Globus pallidus (tissue), 1 donor: ENCODE results near the gene USH1C.
A peak's percentile ranks its signal among the peaks of the same experiment; 100 is the strongest.

ENCODE experiments used
- DNase-seq: peaks from one replicate; pipeline ENCODE4 v3.0.0-alpha.2; 2015; ENCODE audit warnings: low spot score

The USH1C gene

DNA sequence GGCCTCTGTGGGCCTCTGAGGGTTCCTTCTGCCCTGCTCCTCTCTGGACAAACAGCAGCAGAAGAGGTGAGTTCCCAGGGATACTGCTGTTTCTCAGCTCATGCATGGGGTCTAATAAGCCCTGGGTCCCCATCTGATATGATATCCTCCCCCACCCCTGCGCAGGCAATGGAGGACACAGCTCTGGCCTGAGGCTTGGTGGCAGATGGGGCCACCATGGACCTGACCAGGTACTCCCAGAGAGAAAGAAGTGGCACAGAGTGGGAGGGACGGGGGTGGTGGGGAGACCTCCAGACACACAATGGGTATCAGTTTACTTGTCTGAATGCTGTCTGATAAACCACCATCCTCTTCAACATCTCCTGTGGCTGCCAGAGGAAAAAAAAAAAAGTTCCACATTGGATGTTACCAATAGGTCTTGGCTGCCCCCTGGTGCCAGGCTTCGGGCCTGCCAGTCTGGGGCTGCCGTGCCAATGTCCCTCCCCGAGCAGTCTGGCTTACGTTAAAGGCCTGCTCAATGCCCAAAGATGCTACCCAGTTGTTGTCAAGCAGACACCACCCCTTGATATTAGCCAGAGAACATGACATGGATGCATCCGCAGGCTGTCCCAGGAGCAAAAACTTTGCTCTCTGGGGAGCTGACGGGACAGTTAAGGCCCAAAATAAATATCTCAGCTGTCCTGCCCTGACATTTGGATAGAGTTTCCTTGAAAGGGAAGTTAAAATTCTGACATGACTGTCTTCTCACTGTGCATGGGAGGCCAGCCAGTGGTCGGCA, 39.7 kb downstream of the USH1C start:
- peak; percentile 76 for DNase-seq

DNA sequence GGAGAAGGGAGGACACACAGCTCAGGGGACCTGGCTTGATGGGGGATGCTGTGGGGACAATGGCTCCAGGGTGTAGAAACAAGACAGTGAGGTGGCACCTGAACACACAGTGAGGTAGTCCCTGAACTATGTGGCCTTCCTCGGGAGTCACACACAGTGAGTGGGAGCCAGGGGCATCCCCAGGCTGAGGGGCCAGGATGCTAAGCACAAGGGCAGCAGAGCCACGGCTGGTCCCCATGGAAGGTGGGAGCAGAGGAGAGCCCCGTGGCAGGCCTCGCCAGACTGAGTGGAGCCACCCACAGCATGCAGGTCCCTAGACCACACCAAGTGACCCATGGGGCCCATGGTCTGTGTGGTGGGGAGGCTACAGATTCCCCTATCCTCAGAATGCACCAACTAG, 41.6 kb downstream of the USH1C start:
- no peak for DNase-seq

DNA sequence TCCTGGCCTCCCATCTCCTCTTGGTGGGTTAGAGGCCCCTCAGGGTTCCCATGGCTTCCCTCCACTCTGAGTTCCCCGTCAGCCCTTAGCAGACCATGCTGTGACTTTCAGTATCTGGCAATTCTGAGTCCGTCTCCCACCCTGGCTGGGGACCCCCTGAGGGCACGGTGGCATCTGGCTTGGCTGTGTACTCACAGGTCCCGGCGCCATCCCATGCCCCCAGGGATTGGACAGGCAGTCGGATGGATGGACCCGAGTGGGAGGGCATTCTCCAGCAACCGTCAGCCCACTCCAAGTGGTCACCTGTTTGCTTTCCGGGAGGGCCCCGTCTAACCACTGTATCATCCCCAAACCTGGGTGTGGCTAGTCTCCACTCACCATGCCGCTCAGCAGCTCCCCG, 43.5 kb downstream of the USH1C start:
- no peak for DNase-seq

DNA sequence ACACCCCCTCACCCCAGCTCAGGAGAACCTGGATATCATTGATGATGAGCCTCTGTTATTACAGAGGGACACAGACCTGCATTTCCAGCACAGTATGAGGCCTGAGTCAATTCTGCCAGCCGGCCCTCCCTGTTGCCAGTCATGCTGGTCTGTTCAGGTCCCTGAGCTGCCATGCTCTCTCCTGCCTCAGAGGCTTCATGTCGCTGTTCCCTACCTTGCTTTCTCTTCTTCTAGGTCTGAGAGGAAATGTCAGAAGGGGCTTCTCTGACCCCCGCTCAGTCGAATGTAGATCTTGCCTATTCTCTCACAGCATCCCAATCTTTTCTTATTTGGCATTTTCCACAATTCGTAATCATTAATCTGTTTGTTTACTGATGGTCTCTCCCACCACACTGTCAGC, 45.7 kb downstream of the USH1C start:
- no peak for DNase-seq

DNA sequence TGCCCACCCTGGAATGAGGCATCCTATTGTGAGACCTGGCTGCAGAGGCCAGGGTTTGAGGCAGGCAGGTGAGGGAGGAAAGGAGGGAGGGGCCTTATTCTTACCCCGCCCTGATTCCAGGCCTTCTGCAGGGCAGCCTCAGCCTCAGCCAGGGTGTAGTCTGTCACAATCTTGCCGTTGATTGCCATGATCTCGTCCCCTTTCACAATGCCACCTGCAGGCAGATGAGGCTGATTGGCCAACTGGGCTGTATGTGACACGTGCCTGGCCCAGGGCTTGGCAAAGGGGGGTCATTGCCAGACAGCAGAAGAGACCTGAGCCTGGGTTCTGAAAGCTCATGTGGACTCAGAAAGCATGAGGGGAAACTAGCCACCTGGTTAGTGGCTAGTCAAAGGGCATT, 46.2 kb downstream of the USH1C start:
- DNase-seq = no peak

DNA sequence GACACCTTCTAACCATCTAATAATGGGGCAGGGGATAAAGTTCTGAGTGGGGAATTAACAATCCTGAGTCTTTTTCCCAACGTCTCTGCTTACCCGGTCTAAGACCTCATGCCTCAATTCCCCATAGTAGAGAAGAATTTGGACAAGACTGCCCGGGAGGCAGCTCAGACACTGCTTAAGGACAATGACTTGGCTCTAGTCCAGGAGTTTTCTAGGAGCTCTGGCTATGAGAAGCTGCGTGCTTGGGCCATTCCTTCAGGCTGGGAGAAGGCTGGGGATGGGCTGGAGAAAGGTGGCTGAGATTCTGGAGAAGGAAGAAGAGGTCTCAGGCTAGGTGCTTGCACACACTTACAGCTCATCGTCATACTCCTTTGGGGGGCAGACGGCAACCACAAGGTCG, 47.8 kb downstream of the USH1C start:
- DNase-seq = no peak

DNA sequence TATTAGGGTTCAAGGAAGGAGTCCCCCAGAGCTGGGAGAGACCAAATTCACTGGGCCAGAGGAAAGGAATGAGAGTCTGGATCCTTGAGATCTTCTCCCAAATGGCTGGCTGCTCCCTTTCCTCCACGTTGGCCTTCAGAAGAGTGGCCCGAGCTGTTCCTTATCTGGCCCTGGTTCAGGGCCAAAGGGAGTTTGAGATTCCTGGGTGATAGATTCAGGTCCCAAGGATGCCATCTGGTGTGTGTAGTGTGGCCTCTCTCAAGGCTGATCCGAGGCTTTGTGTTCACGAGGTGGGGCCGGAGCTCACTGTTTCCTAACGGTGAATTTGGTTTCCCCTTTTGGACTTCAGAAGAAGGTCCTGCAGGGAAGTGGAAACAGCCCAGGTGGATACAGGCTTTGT, 50.2 kb downstream of the USH1C start:
- no peak for DNase-seq

DNA sequence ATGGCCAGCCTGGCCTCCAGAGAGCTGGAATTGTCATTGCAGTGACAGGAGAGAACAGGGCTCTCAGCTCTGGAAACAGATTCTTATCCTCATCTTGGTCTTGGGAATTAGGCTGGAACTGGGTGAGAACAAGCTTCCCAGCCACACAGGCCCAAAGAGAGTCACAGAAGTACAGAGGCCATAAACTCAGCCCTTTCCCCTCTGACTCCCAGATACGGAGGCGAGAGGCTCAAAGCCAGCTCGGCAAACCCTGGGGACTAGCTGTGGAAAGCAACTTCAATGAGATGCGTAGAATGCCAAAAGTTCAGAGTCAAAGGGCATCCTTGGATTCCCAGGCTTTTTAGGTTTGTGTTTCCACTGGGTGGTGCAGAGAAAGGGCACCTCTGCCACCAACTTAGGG, 53.3 kb downstream of the USH1C start:
- DNase-seq = no peak

DNA sequence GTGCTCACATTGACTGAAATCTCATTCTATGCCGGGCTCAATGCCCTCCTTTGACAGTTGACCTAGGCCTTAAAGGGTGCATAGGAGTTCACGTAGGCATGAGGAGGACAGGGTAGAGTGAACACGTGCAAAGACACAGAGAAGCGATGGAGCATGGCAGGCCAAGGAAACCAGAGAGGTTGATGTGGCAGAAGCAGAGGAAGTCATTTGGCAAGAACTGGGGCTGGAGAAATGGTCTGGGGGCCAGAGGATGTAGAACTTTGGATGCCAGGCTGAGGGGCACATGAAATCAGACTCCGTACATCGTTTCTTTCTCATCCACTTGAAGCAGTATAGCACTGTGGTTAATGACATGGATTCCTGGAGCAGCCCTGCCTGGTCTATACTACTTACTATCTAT, 54.0 kb downstream of the USH1C start:
- no peak for DNase-seq

DNA sequence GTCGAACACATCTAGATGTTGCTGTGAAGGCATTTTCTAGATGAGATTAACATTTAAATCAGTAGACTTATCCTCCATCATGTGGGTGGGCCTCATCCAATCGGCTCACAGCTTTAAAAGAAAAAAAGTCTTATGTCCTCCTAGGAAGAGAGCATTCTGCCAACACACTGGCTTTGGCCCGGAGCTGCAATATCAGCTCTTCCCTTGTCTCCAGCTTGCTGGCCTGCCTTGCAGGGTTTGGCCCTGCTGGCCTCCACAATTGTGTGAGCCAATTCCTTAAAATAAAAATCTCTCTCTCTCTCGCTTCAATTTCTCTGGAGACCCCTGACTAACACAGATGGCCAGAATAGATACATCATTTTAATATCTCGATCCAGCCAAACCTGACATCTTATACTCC, 54.5 kb downstream of the USH1C start:
- DNase-seq = no peak

DNA sequence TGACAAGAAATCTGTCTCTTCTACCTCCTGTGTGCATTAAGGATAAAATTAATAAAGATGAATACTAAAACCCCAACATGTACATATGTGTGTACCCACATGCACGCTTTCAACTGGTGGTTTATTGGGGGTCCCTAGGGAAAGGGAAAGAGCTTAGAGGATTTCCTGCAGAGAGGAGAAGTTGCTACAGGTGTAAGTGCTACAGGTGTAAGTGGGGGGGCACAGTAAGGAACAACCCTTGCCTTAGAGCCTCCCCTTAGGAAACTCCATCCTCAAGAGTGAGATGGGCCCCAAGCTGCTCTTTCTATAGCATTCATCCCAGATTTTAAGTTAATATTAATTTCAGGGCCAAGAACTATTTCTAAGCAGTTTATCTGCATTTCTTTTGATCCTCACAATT, 55.7 kb downstream of the USH1C start:
- no peak for DNase-seq

DNA sequence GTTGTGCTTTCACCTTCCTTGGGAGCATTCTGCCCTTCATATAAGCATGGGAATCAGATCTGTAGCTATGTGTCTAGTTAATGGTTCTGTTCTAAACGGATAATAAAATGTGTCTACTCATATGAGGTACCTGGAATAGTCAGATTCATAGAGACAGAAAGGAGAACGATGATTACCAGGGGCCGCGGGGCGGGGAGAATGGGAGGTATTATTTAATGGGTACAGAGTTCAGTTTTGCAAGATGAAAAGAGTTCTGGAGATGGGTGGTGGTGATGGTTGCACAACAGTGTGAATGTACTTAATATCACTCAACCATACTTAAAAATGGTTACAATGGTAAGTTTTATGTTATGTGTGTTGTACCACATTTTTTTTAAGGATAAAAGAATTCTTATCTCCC, 57.6 kb downstream of the USH1C start:
- DNase-seq = no peak

DNA sequence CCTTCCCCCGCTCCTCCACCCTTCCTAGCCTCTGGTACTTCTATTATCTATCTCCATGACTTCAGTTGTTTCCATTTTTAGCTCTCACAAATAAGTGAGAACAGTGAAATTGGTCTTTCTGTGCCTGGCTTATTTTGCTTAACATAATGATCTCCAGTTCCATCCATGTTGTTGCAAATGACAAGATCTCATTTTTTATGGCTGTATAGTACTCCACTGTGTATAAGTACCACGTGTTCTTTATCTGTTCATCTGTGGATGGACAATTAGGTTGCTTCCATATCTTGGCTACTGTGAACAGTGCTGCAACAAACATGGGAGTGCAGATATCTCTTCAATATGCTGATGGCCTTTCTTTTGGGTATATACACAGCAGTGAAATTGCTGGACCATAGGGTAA, 60.7 kb downstream of the USH1C start:
- no peak for DNase-seq

DNA sequence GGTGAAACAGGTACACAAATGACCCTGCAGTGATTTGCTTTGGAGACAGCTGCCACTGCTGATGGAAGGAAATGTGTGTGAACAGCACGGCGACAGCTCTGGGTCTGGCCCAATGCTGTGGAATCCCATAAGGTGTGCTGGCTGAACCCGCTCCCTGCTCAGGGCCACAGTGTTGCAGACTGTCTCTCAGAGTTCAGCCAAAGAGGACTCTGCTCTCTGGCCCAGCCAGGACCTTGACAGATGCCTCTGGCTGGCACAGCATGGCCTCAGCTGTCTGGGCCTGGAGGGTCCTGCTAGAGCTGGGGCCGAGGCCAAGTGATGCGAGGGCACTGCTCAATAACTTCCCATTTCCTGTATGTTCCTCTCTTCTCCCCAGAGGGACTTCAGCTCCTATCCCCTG, 62.3 kb downstream of the USH1C start:
- no peak for DNase-seq

DNA sequence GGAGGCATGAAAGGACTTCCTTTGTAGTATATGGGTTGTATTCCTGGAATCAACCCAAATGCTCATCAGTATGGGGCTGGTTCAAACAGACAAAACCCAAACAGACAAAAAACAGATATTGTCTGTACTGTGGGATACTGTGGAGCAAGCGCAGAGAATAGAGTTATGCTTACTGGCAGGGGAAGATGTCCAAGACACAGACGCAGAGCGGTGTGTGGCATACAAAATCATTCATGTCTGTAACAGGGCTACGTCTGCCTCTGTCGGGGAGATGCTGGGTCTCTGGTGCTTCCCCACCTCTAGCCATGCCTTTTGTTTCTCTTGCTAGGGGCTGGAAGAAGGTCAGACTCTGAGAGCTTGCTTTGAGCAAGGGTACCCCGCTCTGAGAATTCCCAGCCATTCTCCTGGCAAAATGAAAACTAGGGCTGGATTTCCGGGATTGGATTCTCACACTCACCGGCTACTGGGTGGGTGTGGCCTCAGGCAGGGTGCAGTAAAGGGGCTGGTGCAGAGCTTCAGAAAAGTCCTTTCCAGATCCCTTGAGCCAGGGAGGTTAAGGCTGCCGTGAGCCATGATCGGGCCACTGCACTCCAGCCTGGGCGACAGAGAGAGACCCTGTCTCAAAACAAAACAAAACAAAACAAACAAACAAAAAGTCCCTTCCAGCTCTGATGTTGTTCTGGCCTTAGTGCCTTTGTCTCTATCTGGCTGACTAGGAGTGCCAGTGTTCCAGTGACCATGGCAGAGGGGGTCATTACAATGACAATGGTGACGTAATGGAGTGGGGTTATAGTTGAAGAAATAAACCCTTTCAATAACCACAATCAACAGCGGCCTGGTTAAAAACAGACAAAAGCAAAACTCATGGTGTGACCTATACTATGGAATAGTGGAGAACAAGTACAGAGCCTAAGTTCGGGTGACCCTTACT, 64.7 kb downstream of the USH1C start:
- peak; percentile 31 for DNase-seq

DNA sequence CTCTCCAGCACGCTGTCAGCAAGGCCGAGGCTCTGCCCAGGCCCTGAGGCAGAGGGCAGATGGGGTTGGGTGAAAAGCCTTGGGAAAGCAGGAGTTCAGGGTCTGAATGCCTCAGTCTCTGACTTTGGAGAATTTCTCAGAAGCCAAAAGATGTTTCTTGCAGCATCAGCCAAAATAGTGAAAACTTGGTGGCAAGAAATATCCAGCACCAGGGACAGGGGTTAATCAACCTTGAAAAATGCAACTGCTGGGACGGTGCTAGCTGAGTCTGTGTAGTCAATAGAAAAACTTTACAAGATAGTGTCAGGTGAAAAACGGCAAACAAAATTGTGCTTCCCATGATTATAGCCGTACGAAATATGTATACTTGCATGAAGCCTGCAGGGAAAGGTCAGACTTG, 66.1 kb downstream of the USH1C start:
- no peak for DNase-seq

DNA sequence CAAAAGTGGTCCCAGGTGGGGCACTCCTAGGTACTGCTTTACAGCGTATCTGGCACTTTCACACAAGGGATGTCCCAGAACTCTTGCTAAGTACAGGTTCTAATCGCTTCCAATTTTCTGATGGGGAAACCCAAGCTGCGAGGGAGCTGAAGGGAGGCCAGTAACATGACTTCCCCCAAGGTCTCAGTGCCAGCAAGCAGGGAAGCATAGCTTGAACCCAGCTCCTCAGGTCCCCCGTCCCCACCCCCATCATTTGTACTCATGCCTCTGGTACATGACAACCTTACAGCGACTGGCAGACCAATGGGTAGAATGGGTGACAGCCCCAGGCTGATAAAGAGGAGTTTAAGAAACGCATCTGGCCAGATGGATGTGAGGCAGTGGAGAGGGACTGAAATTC, 66.9 kb downstream of the USH1C start:
- no peak for DNase-seq

DNA sequence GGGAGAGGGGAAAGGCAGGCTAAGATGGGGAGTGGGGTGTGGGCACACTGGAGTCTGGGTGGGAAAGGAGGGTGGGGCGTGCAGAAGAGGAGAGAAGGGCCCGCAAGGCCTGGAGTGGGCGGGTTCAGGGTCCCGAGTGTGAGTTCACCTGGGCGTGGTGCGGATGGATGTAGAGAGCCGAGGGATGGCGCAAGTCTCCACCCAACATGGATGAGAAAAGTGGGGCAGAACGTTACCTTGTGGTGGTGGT, 67.2 kb downstream of the USH1C start:
- no peak for DNase-seq

DNA sequence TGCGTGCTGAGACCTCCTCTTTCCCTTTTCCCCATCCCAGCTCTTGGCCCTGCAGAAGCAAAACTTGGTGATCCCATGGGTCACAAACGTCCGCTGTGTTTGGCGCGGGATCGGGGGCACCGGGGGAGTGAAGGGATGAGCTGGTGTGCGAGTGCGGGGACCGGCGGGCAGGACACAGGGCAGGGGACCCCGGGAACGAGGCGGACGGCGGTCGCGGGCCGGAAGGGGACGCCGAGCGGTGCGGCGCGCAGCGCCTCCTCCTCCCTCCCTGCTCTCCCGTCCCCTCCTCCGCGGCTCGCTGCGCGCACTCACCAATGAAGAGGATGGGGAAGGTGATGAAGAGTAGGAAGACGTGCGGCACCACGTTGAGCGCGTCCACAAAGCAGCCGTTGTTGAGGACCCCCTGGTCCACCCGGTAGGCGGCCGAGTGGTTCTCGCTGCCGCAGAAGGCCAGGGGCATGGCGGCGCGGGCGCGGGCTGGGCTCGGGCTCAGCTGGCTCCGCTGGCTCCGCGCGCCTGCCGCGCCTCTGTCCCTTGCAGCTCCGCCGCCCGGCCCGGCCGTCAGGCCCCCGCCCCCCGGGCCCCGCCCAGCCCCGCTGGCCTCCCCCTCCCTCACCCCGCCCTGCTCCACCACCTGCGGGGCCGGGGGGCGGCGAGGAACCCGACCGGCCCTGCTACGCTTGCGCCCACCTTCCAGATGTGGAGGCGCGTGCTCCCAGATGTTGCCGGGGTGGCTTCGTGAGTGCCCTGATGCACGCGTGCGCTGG, 67.7 kb downstream of the USH1C start, which contains the start of gene ABCC8:
ABCC8 (minus strand) TSS at position 529 of the 767 bp plus-strand sequence; CDS start at position 460, 69 bp downstream.
- no peak for DNase-seq

DNA sequence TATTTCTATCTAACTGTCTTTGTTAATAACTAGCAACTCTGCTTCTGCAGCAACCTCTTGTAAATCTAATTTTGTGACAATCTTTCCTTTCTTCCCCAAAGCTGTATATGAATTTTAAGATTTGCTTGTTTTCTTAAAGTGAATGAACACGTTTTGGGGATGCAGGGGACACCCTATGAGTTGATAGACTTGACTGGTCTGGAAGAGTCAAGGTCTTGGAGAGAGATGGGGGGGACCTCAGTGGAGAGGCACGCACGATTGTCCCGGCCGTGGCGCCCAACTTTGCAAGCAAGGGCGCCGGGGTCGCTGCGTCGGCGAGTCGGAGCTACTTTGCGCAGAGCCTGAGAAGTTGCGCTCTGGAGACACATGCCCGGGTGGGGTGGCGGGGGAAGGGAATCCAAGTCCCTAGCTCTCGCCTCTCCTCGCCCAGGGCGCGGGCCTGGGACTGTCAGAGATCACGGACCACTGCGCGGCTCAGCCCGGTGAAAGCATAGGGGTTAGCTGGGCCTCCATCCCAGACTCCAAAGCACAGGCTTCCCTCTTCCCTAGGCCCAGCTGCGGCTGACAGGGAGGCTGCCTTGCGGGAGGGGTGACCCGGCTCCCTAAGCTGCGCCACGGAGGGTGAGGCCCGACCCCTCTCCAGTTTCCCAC, 68.4 kb downstream of the USH1C start:
- no peak for DNase-seq

DNA sequence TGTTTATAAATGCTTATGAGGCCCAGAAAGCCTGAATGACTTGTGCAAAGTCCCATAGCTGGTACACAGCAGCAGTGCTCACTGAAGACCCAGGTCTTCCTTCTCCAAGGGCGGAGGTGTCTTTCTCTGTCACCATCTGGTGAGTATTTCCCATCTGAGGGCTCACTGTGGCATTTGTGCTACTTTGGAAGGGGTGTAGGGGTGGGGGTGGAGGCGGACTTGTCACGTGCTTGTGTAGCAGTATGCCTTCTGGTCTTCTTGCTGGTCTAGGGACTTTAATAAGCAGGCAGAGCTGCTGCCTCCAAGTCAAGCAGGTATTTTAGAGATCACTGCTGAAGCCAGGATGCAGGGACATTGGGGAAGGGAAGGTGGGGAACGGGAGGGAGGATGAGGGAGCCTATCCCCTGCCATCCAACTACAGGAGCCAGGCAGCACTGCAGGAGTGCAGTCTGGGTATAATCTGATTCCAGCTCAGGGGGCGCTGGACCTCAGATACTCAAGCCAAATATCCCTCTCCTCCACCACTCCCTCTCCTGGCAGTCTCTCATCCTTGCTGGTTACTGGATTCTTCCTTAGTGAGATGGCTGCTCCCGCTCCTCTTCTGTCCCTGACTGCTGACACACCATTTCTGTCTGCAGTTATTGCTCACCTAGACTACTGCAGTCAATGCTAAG, 71.0 kb downstream of the USH1C start:
- no peak for DNase-seq

DNA sequence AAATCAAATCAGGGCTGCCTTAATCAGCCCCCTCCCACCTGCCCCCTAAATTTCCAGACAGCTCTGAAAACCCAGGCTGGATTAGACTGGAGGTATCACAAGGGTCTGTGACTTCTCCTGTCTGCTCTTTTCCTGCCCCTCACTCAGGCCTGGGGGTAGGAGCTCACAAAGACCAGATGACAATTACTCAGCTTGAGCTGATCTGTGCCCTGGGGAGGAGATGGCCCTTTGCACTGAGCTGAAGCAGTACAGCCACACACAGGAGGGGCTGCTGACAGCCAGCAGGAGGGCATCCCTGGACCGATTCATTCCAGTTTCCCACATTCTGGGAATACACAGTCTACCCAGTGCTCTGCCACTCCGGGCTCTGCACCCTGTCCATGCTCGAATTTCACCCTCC, 71.7 kb downstream of the USH1C start:
- DNase-seq = no peak
